Midbrain (tissue), 1 donor: ENCODE results near the gene GPRC5B.

Source experiments
- DNase-seq: peaks from one replicate; lab custom pipeline; 2025; lab: John Stamatoyannopoulos, UW

Gene GPRC5B

GRCh38 chr16:19872179-19872863, 12.3 kb downstream of the GPRC5B start:
- DNase-seq = peak; percentile 82

- no peak for DNase-seq
These were observed 12.9 kb downstream of the GPRC5B start for GRCh38 chr16:19871721-19872120.

GRCh38 chr16:19868421-19868820, 16.2 kb downstream of the GPRC5B start:
- DNase-seq = no peak

- DNase-seq = no peak
These were observed 20.1 kb downstream of the GPRC5B start for GRCh38 chr16:19864566-19864965.

GRCh38 chr16:19863990-19864389, 20.7 kb downstream of the GPRC5B start:
- no peak for DNase-seq

- DNase-seq = peak; percentile 93
These were observed 22.8 kb downstream of the GPRC5B start for GRCh38 chr16:19861811-19862327.

GRCh38 chr16:19861133-19861532, 23.5 kb downstream of the GPRC5B start:
- no peak for DNase-seq

GRCh38 chr16:19860166-19861041, 24.2 kb downstream of the GPRC5B start:
- DNase-seq = peak; percentile 41

GRCh38 chr16:19859603-19860002, 25.0 kb downstream of the GPRC5B start:
- no peak for DNase-seq

GRCh38 chr16:19859166-19859565, 25.5 kb downstream of the GPRC5B start:
- no peak for DNase-seq

GRCh38 chr16:19858340-19859018, 26.2 kb downstream of the GPRC5B start:
- no peak for DNase-seq

- DNase-seq = no peak
These were observed 26.9 kb downstream of the GPRC5B start for GRCh38 chr16:19857593-19858339.

GRCh38 chr16:19856120-19856519, 28.5 kb downstream of the GPRC5B start:
- no peak for DNase-seq

- no peak for DNase-seq
These were observed 30.1 kb downstream of the GPRC5B start for GRCh38 chr16:19854543-19854876.

GRCh38 chr16:19853742-19854542, 30.7 kb downstream of the GPRC5B start:
- peak; percentile 50 for DNase-seq

- DNase-seq = peak; percentile 50
These were observed 31.4 kb downstream of the GPRC5B start for GRCh38 chr16:19853132-19853741.

- DNase-seq = peak; percentile 65
These were observed 33.2 kb downstream of the GPRC5B start for GRCh38 chr16:19851476-19851875.

GRCh38 chr16:19850131-19850817, 34.4 kb downstream of the GPRC5B start:
- no peak for DNase-seq

GRCh38 chr16:19848756-19849155, 35.9 kb downstream of the GPRC5B start:
- no peak for DNase-seq

- DNase-seq = no peak
These were observed 38.2 kb downstream of the GPRC5B start for GRCh38 chr16:19846436-19846835.
